Thoracic aorta (tissue), 2 donors: ENCODE measurements around the gene RBFOX2. TPM values are rescaled to one million over a fixed set of nuclear protein-coding genes. Genes with fewer than 3 reads are reported as not detected.

Source experiments
- ATAC-seq: fragments of 150-250 bp; one replicate; pipeline ENCODE4 v1.8.0; 2017; ENCODE audit warnings: low read depth; ENCODE audit not compliant: insufficient number of reproducible peaks, low FRiP score
- DNase-seq: peaks from one replicate; pipeline ENCODE4 v3.0.0-alpha.2; 2020; ENCODE audit warnings: low spot score
- H3K27ac ChIP-seq, 2 donors: fragments of 200-600 bp; sonication (generic); 1 replicate in 1 of 2; 2 replicates in 1 of 2; pipeline ENCODE4 v1.5.1; 2016; ENCODE audit warnings: mild to moderate bottlenecking in 2 of 2, moderate library complexity in 2 of 2
- H3K27me3 ChIP-seq: fragments of 200-600 bp; sonication (generic); replicated peaks from 2 replicates; pipeline ENCODE4 v1.6.0; 2016; ENCODE audit warnings: mild to moderate bottlenecking; ENCODE audit not compliant: insufficient read depth
- H3K36me3 ChIP-seq: fragments of 200-600 bp; sonication (generic); one replicate; pipeline ENCODE4 v1.5.1; 2016
- H3K4me1 ChIP-seq, 2 donors: fragments of 200-600 bp; sonication (generic); 1 replicate in 1 of 2; 2 replicates in 1 of 2; pipeline versions ENCODE4 v1.5.1 to v1.6.0; 2016; ENCODE audit warnings: low read depth in 2 of 2, mild to moderate bottlenecking in 1 of 2; ENCODE audit not compliant: control insufficient read depth in 1 of 2
- H3K4me3 ChIP-seq: fragments of 200-600 bp; sonication (generic); 2 replicates; pipeline ENCODE4 v1.5.1; 2016; ENCODE audit warnings: mild to moderate bottlenecking
- H3K9me3 ChIP-seq: fragments of 200-600 bp; sonication (generic); 2 replicates; pipeline ENCODE4 v1.5.1; 2016
- CTCF ChIP-seq: fragments of 200-600 bp; sonication (generic); IDR thresholded peaks from one replicate; pipeline ENCODE4 v1.5.1; 2019; ENCODE audit warnings: antibody characterized with exemption
- total RNA-seq, 2 donors: library from RNA; depleted of rRNA; stranded (reverse); fragments of >200 nt; gene quantifications; one replicate each; pipeline versions ENCODE4 v1.1.0 to v1.2.3, GENCODE V29; 2016

The RBFOX2 gene
- total RNA-seq, 2 donors from 2014 or later: 117 to 143 TPM

GRCh38 chr22:36008131-36008530 lies 20.5 kb downstream of the RBFOX2 start:
- Histone ChIP-seq H3K9me3 (no peaks in the 10 kb centered on the region), H3K27ac (no peak overlapping the region), H3K4me3 (no peak overlapping the region), H3K4me1 (peaks cover 0 to 44% of the 10 kb centered on the region in 2 donors), H3K27me3 (no peaks in the 10 kb centered on the region), H3K36me3 (no peaks in the 10 kb centered on the region)
- DNase-seq (no peak), ATAC-seq (no peak)
- no peak for TF ChIP-seq CTCF

- ATAC-seq (no peak), DNase-seq (no peak)
- H3K36me3 ChIP-seq: no peaks in the 10 kb centered on the region
- H3K4me3 ChIP-seq: no peak overlapping the region
- H3K4me1 ChIP-seq: peaks cover 3 to 44% of the 10 kb centered on the region in 2 donors
- no peaks in the 10 kb centered on the region for H3K9me3 ChIP-seq
- TF ChIP-seq CTCF: no peak
- no peak overlapping the region for H3K27ac ChIP-seq
- H3K27me3 ChIP-seq: no peaks in the 10 kb centered on the region
Measured at GRCh38 chr22:36003972-36004674, 24.5 kb downstream of the RBFOX2 start.

GRCh38 chr22:36002718-36003260 lies 25.8 kb downstream of the RBFOX2 start:
- DNase-seq (no peak), ATAC-seq (no peak)
- Histone ChIP-seq H3K9me3 (no peaks in the 10 kb centered on the region), H3K4me1 (peaks cover 3 to 36% of the 10 kb centered on the region in 2 donors), H3K36me3 (no peaks in the 10 kb centered on the region), H3K27ac (no peak overlapping the region), H3K27me3 (no peaks in the 10 kb centered on the region), H3K4me3 (no peak overlapping the region)
- TF ChIP-seq CTCF: no peak

- Histone ChIP-seq H3K4me3 (no peak overlapping the region), H3K9me3 (no peaks in the 10 kb centered on the region), H3K36me3 (no peaks in the 10 kb centered on the region), H3K4me1 (peaks cover 6 to 39% of the 10 kb centered on the region in 2 donors), H3K27me3 (no peaks in the 10 kb centered on the region), H3K27ac (no peak overlapping the region)
- no peak for ATAC-seq
- DNase-seq: no peak
- TF ChIP-seq CTCF: no peak
Measured at GRCh38 chr22:36002084-36002483, 26.5 kb downstream of the RBFOX2 start.

GRCh38 chr22:35998748-35999147 lies 29.9 kb downstream of the RBFOX2 start:
- ATAC-seq: no peak
- no peak for TF ChIP-seq CTCF
- no peaks in the 10 kb centered on the region for H3K9me3 ChIP-seq
- H3K27me3 ChIP-seq: no peaks in the 10 kb centered on the region
- DNase-seq: no peak
- H3K4me3 ChIP-seq: no peak overlapping the region
- H3K36me3 ChIP-seq: no peaks in the 10 kb centered on the region
- no peak overlapping the region for H3K27ac ChIP-seq
- H3K4me1 ChIP-seq: peaks cover 15 to 40% of the 10 kb centered on the region in 2 donors
